Activated effector memory CD4-positive, alpha-beta T cell treated with anti-CD3 and anti-CD28 coated beads, Interleukin-2, amount 50 U/mL, for 16 hours (primary cell): ENCODE data around the gene USP34.
"Not testable (repeated sequence)": the region's sequence is repeated elsewhere in the genome, so short reads cannot be mapped to it uniquely, and the experiment has no call there.

ENCODE experiments used
- DNase-seq: peaks from one replicate; pipeline ENCODE4 v3.0.0-alpha.2; 2020

The USP34 gene

DNA sequence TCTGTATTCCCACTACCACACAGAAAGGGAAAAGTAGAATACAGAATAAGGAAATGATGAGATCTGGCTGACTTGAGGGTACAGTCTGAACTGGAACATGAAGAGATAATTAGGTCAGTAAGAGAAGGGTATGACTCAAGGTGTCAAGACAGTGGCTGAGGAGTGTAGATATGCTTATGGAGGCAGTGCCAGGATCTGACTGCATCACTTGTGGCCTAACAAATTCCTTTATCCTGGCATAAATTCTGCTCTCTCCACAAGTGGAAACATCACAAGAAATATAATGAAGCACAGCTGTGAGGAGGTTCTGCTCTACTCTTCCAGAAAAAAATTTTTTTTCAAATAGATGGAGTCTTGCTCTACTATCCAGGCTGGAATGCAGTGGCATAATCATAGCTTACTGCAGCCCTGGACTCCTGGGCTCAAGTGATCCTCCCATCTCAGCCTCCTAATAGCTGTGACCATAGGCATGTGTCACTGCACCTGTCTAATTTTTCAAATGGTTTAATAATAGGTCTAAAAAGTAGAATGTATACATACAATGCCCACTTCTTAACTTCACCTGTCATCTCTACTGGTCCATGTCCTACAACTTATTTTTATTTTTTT lies 223.6 kb downstream of the USP34 start:
- no peak for DNase-seq

DNA sequence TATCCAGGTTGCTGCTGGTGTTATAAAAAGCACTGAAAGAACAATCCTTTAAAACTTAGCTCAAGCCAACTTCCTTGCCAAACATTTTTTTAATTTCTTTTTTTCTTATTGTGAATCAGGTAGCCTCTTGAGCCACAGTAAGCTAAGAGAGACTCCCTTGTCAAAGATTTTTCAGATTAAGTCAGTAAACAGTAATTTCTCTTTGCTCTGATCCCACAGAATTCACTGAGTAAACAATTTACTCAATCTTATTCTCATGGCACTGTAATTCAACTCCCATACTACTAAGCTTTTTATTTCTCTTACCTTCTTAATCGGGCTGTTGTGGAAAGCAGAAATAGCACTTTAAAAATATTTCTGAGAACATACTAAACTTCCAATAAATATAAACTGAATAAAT lies 226.2 kb downstream of the USP34 start:
- DNase-seq: no peak

- no peak for DNase-seq
Measured at GRCh38 chr2:61241266-61241665, 229.6 kb downstream of the USP34 start.

DNA sequence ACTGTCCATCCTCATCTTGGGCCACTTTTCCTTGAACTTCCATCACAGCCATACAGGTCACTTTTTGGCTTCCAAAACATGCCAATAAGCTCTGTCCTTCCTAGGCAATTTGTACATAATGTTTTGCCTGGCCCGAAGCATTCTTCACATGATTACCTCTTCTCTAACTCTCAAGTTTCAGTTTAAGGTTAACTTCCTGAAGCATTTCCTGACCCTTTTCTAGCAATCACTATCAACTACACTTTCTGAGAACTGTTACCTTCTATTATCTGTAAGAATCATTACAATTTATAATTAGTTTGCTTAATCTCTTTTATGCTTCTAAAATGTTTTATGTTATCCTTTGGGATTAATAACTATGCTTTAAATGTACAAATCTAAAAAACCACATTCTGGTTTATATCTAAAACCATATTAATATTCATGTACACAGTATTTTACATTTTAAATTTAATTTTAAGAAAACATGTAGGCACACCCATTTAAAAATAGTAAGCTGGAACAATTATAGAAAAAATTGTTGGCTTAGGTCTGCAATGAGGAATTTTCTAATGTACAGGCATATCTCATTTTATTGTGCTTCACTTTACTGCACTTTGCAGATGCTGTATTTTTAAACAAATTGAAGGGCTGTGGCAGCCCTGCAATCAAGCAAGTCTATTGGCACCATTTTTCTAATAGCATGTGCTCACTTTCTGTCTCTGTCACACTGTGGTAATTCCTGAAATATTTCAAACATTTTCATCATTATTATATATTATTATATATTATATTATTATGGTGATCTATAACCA lies 232.5 kb downstream of the USP34 start:
- DNase-seq: no peak

- DNase-seq: no peak
Measured at GRCh38 chr2:61235716-61236115, 235.2 kb downstream of the USP34 start.

- no peak for DNase-seq
Measured at GRCh38 chr2:61233581-61233980, 237.3 kb downstream of the USP34 start.

- no peak for DNase-seq
Measured at GRCh38 chr2:61229936-61230335, 241.0 kb downstream of the USP34 start.

DNA sequence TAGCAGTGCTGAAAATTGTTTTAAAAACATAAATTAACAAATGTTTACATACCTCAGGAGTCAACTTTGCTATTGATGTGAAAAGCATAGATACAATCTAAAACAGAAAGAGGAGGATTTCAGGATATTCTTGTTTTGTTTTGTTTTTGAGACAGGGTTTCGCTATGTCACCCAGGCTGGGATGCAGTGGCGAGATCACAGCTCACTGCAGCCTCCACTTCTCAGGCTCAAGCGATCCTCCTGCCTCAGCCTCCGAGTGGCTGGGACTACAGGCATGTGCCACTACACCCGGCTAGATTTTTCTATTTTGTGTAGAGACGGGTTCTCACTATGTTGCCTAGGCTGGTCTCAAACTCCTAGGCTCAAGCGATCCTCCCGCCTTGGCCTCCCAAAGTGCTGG lies 248.3 kb downstream of the USP34 start:
- no peak for DNase-seq

DNA sequence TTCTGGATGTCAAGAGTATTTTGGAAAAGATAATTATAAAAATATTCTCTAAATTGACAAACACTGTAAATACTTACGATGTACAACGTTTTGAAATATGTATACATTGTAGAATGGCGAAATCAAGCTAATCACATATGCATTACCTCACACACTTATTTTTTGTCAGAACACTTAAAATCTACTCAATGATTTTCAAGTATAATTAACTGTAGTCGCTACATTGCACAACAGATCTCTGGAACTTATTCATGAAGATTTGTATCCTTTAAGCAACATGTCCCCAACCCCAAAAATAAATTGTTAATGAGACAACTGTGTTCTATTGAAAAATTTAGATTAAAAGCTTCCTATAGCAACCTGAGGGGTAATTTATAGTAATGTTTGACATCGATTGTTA lies 249.1 kb downstream of the USP34 start:
- DNase-seq: no peak

- DNase-seq: no peak
Measured at GRCh38 chr2:61220768-61221167, 250.1 kb downstream of the USP34 start.

DNA sequence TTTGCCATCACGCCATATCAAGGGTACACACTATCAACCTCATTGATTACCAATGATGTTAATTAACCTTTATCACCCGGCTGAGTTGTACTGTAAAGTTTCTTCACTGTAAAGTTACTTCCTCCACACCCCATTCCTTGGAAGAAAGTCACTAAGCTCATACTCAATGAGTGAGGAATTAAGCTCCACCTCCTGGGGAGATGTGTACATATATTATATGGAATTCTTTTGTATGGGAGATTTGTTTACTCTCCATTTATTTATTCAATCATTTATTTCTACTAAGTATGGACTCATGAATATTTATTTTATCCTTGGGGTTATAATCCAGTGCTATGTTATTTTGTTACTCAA lies 252.1 kb downstream of the USP34 start:
- DNase-seq: no peak

DNA sequence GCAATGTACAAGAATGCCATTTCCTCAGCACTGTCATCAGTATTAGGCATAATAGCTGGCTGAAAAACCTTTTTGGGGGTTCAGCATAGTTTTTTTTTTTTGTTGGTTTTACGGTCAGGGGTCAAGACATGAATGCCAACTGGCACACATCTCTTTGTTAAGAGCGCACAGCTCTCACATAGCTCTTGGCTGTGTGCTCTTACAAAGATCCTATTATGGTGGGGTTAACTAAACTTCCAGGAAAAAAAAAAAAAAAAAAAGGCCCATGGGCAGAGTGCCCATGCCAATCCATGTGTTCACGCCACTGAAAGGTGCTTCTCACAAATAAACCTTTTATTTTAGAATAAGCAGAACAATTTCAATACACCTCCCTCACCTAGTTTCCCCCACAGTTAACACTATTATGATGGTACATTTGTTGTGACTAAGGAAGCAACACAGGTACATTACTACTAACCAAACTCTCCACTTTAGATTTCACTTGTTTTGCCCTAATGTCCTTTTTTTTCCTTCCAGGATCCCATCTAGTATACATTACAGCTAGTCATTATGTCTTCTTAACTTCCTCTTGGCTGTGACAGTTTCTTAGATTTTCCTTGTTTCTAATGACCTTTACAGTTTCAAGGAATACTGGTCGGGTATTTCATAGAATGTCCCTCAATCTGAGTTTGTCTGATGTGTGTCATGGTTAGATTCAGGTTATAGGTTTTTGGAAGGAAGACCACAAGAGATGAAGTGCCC lies 252.6 kb downstream of the USP34 start:
- DNase-seq: no peak

- DNase-seq: no peak
Measured at GRCh38 chr2:61214171-61214570, 256.7 kb downstream of the USP34 start.

- no peak for DNase-seq
Measured at GRCh38 chr2:61210332-61210981, 260.4 kb downstream of the USP34 start.

- no peak for DNase-seq
Measured at GRCh38 chr2:61205132-61205531, 265.8 kb downstream of the USP34 start.

GRCh38 chr2:61196671-61197070 lies 274.2 kb downstream of the USP34 start:
- DNase-seq: no peak

DNA sequence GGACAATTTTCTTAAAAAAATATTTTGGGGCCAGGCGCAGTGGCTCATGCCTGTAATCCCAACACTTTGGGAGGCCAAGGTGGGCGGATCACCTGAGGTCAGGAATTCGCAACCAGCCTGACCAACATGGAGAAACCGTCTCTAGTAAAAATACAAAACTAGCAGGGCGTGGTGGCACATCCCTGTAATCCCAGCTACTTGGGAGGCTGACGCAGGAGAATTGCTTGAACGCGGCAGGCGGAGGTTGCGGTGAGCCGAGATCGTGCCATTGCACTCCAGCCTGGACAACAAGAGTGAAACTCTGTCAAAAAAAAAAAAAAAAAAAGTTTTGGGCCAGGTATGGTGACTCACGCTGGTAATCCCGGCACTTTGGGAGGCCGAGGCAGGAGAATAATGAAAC lies 276.2 kb downstream of the USP34 start:
- DNase-seq: not testable (repeated sequence)

DNA sequence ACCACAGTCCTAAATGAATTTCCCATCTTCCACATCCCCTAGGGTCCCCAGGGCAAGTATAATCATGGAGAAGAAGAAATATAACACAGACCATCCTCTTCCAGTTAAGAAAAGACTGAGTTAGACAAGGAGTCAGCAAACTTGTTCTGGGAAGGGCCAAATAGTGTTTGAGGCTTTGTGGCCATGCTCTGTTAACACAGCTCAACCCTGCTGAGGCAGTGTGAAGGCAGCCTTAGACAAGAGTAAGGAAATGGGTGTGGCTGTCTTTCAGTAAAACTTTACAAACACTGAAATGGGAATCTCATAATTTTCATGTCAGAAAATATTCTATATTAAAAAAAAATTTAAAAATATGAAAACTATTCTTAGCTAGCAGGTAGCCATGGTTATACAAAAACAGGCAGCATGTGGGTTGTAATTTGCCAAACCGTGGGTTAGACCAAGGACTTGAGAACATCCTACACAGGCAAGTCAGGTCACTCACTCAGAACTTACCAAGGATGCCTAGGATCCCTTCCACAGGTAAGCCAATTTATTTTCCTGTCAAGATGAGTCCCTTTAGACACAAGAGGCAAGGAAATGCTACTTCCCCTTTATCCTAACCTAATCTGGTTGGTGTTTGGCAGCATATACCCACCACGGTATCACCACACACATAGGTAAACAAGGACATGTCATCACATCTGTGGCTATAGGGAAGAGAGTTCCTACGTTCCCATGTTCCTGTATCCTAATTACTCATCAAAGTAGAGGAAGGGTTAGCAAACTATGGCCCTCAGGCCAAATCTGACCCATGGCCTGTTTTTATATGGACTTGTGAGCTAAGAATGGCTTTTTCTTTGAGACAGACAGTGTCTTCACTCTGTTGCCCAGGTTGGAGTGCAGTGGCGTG lies 277.0 kb downstream of the USP34 start:
- DNase-seq: no peak

- no peak for DNase-seq
Measured at GRCh38 chr2:61187085-61187484, 283.8 kb downstream of the USP34 start.

GRCh38 chr2:61185231-61185728 lies 285.6 kb downstream of the USP34 start:
- no peak for DNase-seq

DNA sequence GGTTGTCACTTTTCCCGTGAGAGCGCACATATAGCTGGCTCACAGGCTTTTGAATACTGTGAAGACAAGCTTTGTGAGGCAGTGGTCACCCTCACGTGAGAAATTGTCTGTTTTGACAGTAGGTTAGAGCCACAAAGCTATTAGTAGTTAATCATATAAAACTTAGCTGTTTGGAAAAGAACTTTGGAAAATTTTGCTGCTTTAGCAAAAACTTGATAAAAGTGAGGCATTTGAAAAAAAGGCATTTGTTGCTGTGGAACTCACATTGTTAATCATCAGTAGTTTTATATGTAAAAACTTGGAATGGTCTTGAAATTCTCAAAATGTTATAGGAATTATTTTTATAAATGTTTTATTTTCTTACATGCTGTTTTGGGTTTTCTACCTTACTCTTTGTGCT lies 286.6 kb downstream of the USP34 start:
- no peak for DNase-seq

GRCh38 chr2:61183795-61184194 lies 287.1 kb downstream of the USP34 start:
- DNase-seq: no peak

DNA sequence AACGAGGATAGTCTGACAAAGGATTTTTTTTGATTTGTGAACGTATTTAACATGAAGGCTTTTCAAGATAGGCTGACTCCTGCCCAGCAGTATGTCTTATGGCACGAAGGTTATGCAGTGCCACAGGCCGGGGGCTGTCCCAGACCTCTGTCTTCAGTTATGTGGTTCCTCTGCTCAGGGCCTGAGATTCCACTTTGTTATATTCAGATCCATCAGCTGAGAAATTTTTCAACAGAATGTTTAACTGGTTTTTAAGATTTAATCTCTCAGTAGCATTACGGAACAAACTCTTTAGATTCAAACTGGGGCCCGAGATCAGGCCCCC lies 288.9 kb downstream of the USP34 start:
- DNase-seq: no peak
